CD4-positive, alpha-beta T cell treated with Interleukin-4 for 4 hours (primary cell): ENCODE results near the gene ZNF443.
A peak's percentile ranks its signal among the peaks of the same experiment; 100 is the strongest.
"Not testable (repeated sequence)": the region's sequence is repeated elsewhere in the genome, so short reads cannot be mapped to it uniquely, and the experiment has no call there.

Source experiments
- DNase-seq: peaks from one replicate; pipeline ENCODE4 v3.0.0-alpha.2; 2020

Gene ZNF443

DNA sequence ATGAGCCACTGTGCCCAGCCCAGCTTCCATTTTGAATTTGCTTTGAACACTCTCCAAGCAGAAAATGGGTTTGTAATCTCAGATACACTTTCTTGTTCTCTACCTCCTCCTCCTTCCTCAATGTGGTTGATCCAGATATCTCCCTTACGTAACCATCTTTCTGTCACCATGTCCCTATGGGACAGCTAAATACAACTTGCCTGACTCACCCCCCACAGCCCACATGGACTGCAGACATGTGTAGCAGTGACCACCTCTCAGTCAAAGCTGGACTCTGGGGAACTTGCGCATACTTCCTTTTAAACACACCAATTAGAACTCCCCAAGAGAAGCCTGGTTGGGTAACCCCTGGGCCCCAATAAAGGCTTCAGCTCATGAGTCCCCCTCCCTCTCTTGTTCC is 28.9 kb downstream of the ZNF443 start:
- DNase-seq = no peak

DNA sequence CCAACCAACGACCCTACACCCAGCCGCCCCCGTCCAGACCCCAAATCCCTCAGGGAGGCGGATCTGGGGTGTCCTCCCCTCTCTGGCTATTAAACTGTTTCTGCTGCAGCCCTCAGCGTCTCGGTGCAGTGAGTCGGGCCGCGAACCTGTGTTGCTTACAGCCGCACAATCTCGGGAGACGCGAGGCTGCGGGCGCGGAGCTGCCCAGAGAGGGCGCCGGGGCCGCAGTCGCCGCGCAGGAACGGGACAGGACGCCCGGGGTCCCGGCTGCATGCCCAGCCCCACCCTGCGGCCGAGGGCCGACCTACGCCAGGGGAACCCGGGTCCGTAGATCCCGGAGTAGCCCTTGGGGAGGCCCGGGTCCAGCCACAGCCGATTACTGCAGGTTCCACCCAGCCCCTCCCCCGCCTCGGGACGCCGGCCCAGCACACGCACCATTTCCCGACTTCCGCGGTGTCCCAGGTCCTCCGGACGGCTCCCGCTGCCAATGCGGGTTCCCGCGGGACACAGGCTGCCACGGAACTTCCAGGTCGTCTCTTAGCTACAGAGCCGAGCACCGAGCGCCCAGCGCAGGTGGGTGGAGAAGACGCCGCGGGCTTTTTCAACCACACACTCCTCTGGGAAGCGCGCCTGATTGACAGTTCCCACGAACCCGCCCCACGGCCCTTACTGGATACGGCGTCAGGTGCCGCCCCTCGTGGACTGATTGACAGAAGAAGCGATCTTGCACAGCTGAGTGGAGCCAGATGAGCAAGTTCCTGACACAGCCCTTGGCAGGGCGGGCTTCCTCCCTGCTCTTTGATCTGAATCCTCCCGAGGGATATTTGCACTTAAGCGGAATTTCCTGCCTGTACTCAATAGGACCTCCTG is 40.0 kb downstream of the ZNF443 start, which contains the start of gene ZNF799:
Gene ZNF799, minus strand, starts transcription at position 639 of the 870 bp plus-strand sequence. Its CDS starts 201 bp downstream, at position 438.
- peak; percentile 84 for DNase-seq

DNA sequence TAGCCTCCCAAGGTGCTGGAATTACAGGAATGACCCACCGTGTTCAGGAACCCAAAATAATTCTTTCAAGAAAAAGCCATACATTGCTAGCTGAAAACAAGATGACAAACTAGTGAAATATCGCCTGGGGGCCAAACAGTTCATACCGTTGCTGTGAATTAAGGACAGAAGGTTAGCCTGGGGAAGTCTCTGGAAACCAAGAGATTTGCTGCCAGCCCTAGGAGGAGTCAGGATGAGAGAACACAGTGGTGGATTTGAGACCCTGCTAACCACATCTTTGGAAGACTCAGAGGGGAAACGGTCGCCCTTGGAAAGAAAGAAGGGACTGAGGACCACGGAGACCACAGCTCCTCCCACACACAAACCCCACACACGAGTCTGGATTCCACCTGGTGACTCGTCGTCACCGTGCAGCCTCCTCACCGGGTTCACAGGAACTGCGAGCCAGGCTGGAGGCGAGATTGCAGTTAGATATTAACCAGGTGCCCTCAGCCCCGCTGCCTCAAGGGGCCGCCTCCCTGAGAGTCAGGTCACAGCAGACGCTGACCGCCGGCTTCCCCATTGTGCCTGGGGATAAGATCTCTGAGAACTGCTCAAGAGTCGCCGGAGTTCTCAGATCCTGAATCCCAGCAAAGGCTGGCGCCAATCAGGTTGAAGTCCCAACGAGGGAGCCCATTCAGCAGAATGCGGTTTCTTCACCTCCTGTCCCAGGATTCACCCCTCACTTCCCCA is 40.8 kb downstream of the ZNF443 start:
- DNase-seq = peak; percentile 8

DNA sequence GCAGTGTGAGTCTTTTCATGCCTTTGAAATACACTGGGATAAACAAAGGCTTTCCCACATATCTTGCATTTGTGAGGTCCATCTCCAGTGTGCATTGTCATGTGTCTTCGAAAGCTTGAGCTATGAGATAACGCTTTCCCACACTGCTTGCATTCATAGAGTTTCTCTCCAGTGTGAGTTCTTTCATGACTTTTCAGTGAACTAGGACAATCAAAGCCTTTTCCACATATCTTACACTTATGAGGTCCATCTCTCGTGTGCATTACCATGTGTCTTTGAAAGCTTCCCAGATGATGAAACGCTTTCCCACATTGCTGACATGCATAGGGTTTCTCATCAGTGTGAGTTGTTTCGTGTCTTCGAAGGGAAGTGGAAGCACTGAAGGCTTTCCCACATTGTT is 49.7 kb downstream of the ZNF443 start:
- DNase-seq = not testable (repeated sequence)

- DNase-seq = not testable (repeated sequence)
Observed at GRCh38 chr19:12386365-12386764, 54.5 kb downstream of the ZNF443 start.

DNA sequence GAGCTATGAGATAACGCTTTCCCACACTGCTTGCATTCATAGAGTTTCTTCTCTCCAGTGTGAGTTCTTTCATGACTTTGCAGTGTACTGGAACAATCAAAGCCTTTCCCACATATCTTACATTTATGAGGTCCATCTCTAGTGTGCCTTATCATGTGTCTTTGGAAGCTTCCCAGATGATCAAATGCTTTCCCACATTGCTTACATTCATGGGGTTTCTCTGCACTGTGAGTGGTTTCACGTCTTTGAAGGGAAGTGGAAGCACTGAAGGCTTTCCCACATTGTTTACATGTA is 60.4 kb downstream of the ZNF443 start:
- DNase-seq = no peak

GRCh38 chr19:12379732-12380443 is 60.9 kb downstream of the ZNF443 start:
- DNase-seq = no peak
